Retina (tissue), 1 donor: ENCODE data around the gene SPINK2.

Experiments used
- DNase-seq: peaks from one replicate; pipeline ENCODE4 v3.0.0-alpha.2; 2016

The SPINK2 gene

DNA sequence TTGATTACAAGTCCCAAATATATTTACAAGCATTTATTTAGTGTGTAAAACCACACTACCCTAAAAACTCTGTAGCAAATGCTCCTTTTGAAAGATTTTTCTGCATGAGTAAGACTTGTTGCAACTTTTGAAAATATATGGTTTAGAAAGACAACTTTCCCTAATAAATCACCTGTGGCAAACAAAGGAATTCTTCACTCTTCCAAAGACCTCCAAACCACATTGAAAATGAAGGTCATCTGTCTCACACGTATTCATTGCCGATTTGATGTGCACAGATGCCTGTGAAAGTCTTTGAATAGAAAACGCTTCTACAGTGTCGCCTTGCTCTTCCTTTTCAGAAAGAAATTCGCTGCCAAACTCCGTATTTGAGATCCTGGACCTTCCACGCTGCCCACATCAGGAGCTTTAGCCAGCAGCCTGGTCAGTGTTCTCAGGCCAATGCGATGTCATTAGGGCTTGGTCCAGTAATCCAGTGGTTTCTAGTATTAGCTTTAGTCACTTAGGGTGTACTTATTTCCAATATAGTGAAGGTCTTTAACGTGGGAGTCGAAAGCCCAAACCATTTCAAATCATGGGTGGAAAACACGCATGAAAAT lies 22.2 kb downstream of the SPINK2 start:
- DNase-seq: no peak

GRCh38 chr4:56796211-56796610 lies 25.3 kb downstream of the SPINK2 start:
- no peak for DNase-seq

GRCh38 chr4:56791316-56791715 lies 30.2 kb downstream of the SPINK2 start:
- no peak for DNase-seq

- DNase-seq: no peak
Measured at GRCh38 chr4:56790691-56791091, 30.8 kb downstream of the SPINK2 start.

- no peak for DNase-seq
Measured at GRCh38 chr4:56788081-56788480, 33.4 kb downstream of the SPINK2 start.

- peak; percentile 30 for DNase-seq
Measured at GRCh38 chr4:56787380-56787779, 34.1 kb downstream of the SPINK2 start.

GRCh38 chr4:56786955-56787354 lies 34.5 kb downstream of the SPINK2 start:
- peak; percentile 6 for DNase-seq

DNA sequence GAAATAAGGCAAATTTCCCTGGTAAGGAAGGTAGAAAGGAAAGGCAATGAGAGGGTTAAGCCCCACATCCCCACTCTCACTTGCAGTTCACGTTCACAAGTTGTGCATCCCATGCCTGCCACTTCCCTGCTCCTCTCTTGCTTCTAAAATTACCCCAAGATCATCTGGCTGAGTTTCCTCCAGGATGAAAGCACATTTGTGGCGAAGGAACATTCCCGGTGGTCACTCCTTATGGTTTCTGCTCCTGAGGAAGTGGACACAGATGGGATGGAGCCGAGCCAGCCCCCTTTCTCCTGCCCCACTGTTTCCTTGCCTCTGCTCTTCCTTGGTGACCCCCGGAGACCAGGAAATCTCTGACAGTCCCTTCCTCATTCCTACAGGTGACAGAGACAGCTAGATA lies 37.5 kb downstream of the SPINK2 start:
- DNase-seq: no peak

GRCh38 chr4:56782019-56782418 lies 39.5 kb downstream of the SPINK2 start:
- no peak for DNase-seq

- DNase-seq: no peak
Measured at GRCh38 chr4:56773346-56773745, 48.2 kb downstream of the SPINK2 start.

- DNase-seq: no peak
Measured at GRCh38 chr4:56772134-56772533, 49.4 kb downstream of the SPINK2 start.

DNA sequence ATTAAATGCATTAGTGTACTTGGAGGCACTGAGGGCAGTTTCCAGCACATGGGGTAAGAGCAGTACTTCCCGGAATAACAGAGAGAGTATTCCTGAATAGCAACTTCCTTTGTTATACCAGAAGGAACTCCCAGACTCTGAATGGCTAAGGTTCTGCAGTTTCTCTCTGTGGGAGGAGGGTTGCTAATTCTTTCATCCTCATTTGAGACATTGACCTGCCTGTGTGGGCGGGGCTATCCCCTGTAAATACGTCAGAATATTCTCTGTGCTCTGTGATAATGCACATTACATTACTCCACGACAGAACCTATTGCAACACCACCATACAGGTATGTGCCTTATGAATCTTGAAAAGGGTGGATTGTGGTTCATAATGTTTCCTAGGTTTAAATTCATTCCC lies 52.7 kb downstream of the SPINK2 start:
- no peak for DNase-seq

GRCh38 chr4:56768316-56768715 lies 53.2 kb downstream of the SPINK2 start:
- DNase-seq: no peak

- no peak for DNase-seq
Measured at GRCh38 chr4:56767567-56767966, 53.9 kb downstream of the SPINK2 start.

GRCh38 chr4:56764775-56765174 lies 56.7 kb downstream of the SPINK2 start:
- DNase-seq: no peak

- no peak for DNase-seq
Measured at GRCh38 chr4:56764223-56764622, 57.3 kb downstream of the SPINK2 start.

DNA sequence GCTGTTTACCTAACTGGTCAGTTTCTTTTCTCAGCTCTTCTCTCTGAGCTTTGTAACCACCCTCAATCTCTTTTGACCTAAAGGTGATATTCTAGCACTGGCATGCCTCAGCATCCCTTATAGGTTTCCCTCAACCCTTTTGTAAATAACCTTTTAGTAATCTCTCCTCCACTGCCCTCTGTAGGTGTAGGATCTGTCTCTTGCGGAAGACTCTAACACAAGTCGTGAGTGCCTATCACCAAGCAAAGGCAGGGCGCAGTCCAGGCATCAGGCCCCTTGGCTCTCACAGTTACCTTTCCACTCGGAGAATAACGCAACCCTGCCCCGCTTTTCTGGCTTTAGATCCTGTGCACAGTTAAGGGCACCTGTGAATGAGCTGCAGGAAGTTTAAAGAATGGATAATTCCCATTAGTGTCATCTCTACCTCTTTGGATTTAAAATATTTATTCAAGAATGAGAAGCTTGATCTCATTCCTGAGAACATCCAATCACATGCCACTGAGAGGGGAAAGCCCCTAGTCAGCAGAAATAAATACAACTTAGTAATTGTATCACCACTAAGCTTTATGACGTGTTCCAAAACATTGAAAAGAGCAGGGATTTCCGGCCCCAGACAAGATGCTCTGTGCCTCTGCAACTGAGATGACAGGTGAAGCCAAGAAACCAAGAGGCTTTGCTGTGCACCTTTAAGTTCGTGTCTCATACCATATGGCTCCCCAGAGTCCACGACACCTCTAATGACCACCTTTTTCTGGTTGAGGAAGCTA lies 58.8 kb downstream of the SPINK2 start:
- no peak for DNase-seq

DNA sequence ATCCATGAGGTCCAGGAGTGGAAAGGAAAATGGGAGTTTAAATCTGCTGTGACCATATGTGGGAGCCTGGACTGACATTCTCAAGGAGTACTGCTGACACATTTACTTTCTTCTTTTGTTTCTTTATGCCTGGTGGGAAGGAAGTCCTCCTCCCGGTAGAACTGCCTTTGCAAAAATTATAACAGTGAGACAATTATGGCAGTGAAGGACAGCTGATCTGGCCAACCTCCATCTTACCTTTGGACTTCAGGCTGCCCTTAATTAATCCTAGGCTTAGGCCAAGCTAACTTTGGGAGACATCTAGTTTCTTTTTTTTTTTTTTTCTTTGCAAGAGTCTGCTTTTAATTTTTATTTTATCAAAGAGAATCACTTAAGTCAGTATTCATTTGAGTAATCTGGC lies 61.3 kb downstream of the SPINK2 start:
- no peak for DNase-seq
